HepG2 (cell line): ENCODE data around the gene UBE2Q2. TPM values are rescaled to one million over a fixed set of nuclear protein-coding genes. Genes with fewer than 3 reads are reported as not detected.

Experiments
- ATAC-seq: fragments of 200-7000 bp; cut with Tn5 transposase; 3 replicates; pipeline ENCODE4 v1.9.1; 2020; ENCODE audit warnings: mild to moderate bottlenecking, moderate library complexity
- BruUV-seq: library from RNA; stranded (reverse); fragments of 400-500 nt; replicated peaks from 2 replicates; lab custom pipeline; 2021; lab: Mats Ljungman, UMichigan
- CTCF ChIA-PET: fragments of 300-600 bp; formaldehyde crosslinking; extraction: SDS; loops from one replicate; lab custom pipeline; 2021; ENCODE audit warnings: low total read pairs, inconsistent platforms, low intra/inter-chr PET ratio; lab: Yijun Ruan, JAX
- POLR2A ChIA-PET: fragments of 350-600 bp; sonication (Branson Sonifier 250); formaldehyde crosslinking; loops from one replicate; lab custom pipeline; 2020; ENCODE audit warnings: antibody characterized with exemption, inconsistent platforms; lab: Yijun Ruan, JAX
- DNase-seq: peaks from one replicate; pipeline ENCODE4 v3.0.0-alpha.2; 2015; ENCODE audit warnings: low spot score
- FAIRE-seq: peaks from 3 replicates; lab custom pipeline; 2011; peaks lifted over from hg19 to GRCh38; lab: Jason Lieb, UNC
- H2AFZ ChIP-seq: one replicate; pipeline ENCODE4 v1.6.1; 2011; ENCODE audit warnings: low read length, inconsistent platforms
- H3K27ac ChIP-seq: fragments of 300-600 bp; 3 replicates; pipeline ENCODE4 v1.8.0; 2011; ENCODE audit warnings: mixed run types, mild to moderate bottlenecking, mixed read lengths, low read length, inconsistent platforms; ENCODE audit not compliant: insufficient read depth; ENCODE audit errors: extremely low read length
- H3K27me3 ChIP-seq, 2 experiments: fragments of 200-600 bp in 1 of 2; 2 replicates in 1 of 2; 3 replicates in 1 of 2; pipeline versions ENCODE4 v1.6.0 to v1.8.0; 2011; ENCODE audit warnings: low read length in 2 of 2, mild to moderate bottlenecking in 2 of 2, moderate library complexity in 2 of 2, inconsistent platforms in 1 of 2; ENCODE audit not compliant: insufficient read depth in 2 of 2, control insufficient read depth in 1 of 2
- H3K36me3 ChIP-seq, 2 experiments: fragments of 200-600 bp in 1 of 2; replicated peaks in 1 of 2; 2 replicates in 1 of 2; 3 replicates in 1 of 2; pipeline versions ENCODE4 v1.5.1 to v1.8.0; 2011; ENCODE audit warnings: low read length in 2 of 2, inconsistent platforms in 1 of 2; ENCODE audit not compliant: insufficient read depth in 2 of 2, control insufficient read depth in 1 of 2
- H3K4me1 ChIP-seq: 2 replicates; pipeline ENCODE4 v1.5.1; 2012; ENCODE audit warnings: low read length, inconsistent platforms; ENCODE audit not compliant: insufficient read depth
- H3K4me2 ChIP-seq: 2 replicates; pipeline ENCODE4 v1.6.0; 2011; ENCODE audit warnings: low read depth, low read length, inconsistent platforms
- H3K4me3 ChIP-seq, 3 experiments: fragments of 200-600 bp in 1 of 3; sonication (generic), shearing (Covaris generic) in 1 of 3; replicated peaks in 1 of 3; 2 replicates each; pipeline ENCODE4 v1.5.1; 2011 to 2016; ENCODE audit warnings: low read length in 3 of 3, inconsistent platforms in 2 of 3, low read depth in 2 of 3, mild to moderate bottlenecking in 2 of 3, control low read depth in 1 of 3, mixed read lengths in 1 of 3; ENCODE audit not compliant: insufficient read depth in 1 of 3
- H3K79me2 ChIP-seq: one replicate; pipeline ENCODE4 v1.6.1; 2011; ENCODE audit warnings: low read length, inconsistent platforms; ENCODE audit not compliant: insufficient read depth
- H3K9ac ChIP-seq: 2 replicates; pipeline ENCODE4 v1.6.0; 2011; ENCODE audit warnings: mild to moderate bottlenecking, low read depth, low read length, inconsistent platforms; ENCODE audit not compliant: insufficient read depth
- H3K9me3 ChIP-seq: 2 replicates; pipeline ENCODE4 v1.5.1; 2012; ENCODE audit warnings: mild to moderate bottlenecking, low read length
- H4K20me1 ChIP-seq: 2 replicates; pipeline ENCODE4 v1.6.0; 2011; ENCODE audit warnings: inconsistent platforms, mild to moderate bottlenecking, low read length, moderate library complexity; ENCODE audit not compliant: insufficient read depth
- KDM5A ChIP-seq: fragments of 200-600 bp; sonication (generic); IDR thresholded peaks from 2 replicates; pipeline ENCODE4 v1.7.0; 2018; ENCODE audit warnings: antibody characterized with exemption, mild to moderate bottlenecking, low read length, borderline replicate concordance
- KLF11 ChIP-seq: IDR thresholded peaks from 2 replicates; pipeline ENCODE4 v1.6.1; 2016; ENCODE audit warnings: missing compliant biosample characterization
- MAFK ChIP-seq, 2 experiments: IDR thresholded peaks in 1 of 2; conservative IDR thresholded peaks in 1 of 2; 2 replicates each; pipeline ENCODE4 v1.6.1; 2011; ENCODE audit warnings: improper control_type of control experiment in 2 of 2, low read length in 2 of 2
- RAD21 ChIP-seq: fragments of 450-650 bp; formaldehyde crosslinking; IDR thresholded peaks from 2 replicates; pipeline ENCODE4 v1.5.0; 2020; ENCODE audit warnings: mild to moderate bottlenecking
- SIN3B ChIP-seq: fragments of 150-350 bp; IDR thresholded peaks from 2 replicates; pipeline ENCODE4 v1.6.1; 2014; ENCODE audit warnings: low read length
- ZBTB7B ChIP-seq: sonication (generic); formaldehyde crosslinking; IDR thresholded peaks from 2 replicates; pipeline ENCODE4 v1.4.0; 2020; ENCODE audit warnings: missing genetic modification reagents
- ZNF326 ChIP-seq: sonication (generic); formaldehyde crosslinking; IDR thresholded peaks from 2 replicates; pipeline ENCODE4 v1.4.0; 2020; ENCODE audit warnings: missing genetic modification reagents, borderline replicate concordance
- ZNF550 ChIP-seq: sonication (generic); formaldehyde crosslinking; IDR thresholded peaks from 2 replicates; pipeline ENCODE4 v1.4.0; 2020; ENCODE audit warnings: mild to moderate bottlenecking, missing genetic modification reagents, borderline replicate concordance
- ZNF570 ChIP-seq: sonication (generic); formaldehyde crosslinking; IDR thresholded peaks from 2 replicates; pipeline ENCODE4 v1.4.0; 2020; ENCODE audit warnings: mild to moderate bottlenecking, missing genetic modification reagents, borderline replicate concordance
- WGBS: methylation state at CpG from one replicate; pipeline ENCODE4 v1.1.6; 2017; ENCODE audit warnings: low lambda C conversion rate; 5-methylcytosine and 5-hydroxymethylcytosine counted together
- in situ Hi-C: cut with HindIII; loops from 2 replicates; pipeline ENCODE4 v1.10.0; 2017; ENCODE audit warnings: low pct_unique_long_range_greater_than_20kb; ENCODE audit not compliant: extremely low pct_ligation_motif_present
- intact Hi-C: fragments of 100-400 bp; cut with micrococcal nuclease; formaldehyde crosslinking; loops from one replicate; pipeline ENCODE4 v1.10.0; 2022; ENCODE audit not compliant: unreplicated experiment
- polyA plus RNA-seq, 8 experiments: library from polyadenylated mRNA; depleted of rRNA in 3 of 8; stranded (reverse) in 7 of 8; unstranded in 1 of 8; fragments of >200 nt; fragmentation: Illumina TruSeq in 4 of 8; extraction: Trizol in 4 of 8; gene quantifications; 2 replicates each; pipeline versions ENCODE4 v1.2.1 to v1.2.3, GENCODE V29; 2011 to 2016; ENCODE audit warnings: low read depth in 4 of 8, missing spikeins in 1 of 8, mixed read lengths in 1 of 8; ENCODE audit not compliant: insufficient read depth in 1 of 8
- total RNA-seq, 5 experiments: library from RNA; depleted of rRNA; stranded (reverse); fragments of >200 nt; fragmentation: Illumina TruSeq; extraction: Trizol; gene quantifications; 2 replicates each; pipeline ENCODE4 v1.2.3, GENCODE V29; 2016; ENCODE audit warnings: low read depth in 1 of 5
- TF ChIP-seq, protein P1 (sequence below): sonication (generic); formaldehyde crosslinking; IDR thresholded peaks from 2 replicates; pipeline ENCODE4 v1.4.0; 2020; ENCODE audit warnings: missing genetic modification reagents
- TF ChIP-seq, protein P2 (sequence below): sonication (generic); formaldehyde crosslinking; IDR thresholded peaks from 2 replicates; pipeline ENCODE4 v1.4.0; 2020; ENCODE audit warnings: missing genetic modification reagents

The UBE2Q2 gene
- total and polyA plus RNA-seq, 2 of the 13 experiments (the other 11 are each of a cell fraction or from before 2014, with no cell fraction given): 10.6 to 20.4 TPM

GRCh38 chr15:75866916-75867315 is 23.7 kb downstream of the UBE2Q2 start (continued):
- TF ChIP-seq, protein P1, sequence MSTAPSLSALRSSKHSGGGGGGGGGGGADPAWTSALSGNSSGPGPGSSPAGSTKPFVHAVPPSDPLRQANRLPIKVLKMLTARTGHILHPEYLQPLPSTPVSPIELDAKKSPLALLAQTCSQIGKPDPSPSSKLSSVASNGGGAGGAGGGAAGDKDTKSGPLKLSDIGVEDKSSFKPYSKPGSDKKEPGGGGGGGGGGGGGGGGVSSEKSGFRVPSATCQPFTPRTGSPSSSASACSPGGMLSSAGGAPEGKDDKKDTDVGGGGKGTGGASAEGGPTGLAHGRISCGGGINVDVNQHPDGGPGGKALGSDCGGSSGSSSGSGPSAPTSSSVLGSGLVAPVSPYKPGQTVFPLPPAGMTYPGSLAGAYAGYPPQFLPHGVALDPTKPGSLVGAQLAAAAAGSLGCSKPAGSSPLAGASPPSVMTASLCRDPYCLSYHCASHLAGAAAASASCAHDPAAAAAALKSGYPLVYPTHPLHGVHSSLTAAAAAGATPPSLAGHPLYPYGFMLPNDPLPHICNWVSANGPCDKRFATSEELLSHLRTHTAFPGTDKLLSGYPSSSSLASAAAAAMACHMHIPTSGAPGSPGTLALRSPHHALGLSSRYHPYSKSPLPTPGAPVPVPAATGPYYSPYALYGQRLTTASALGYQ (CRISPR knock-in tag): no peak
- TF ChIP-seq ZNF570: no peak
- TF ChIP-seq, all 625 proteins: peak for 0

DNA sequence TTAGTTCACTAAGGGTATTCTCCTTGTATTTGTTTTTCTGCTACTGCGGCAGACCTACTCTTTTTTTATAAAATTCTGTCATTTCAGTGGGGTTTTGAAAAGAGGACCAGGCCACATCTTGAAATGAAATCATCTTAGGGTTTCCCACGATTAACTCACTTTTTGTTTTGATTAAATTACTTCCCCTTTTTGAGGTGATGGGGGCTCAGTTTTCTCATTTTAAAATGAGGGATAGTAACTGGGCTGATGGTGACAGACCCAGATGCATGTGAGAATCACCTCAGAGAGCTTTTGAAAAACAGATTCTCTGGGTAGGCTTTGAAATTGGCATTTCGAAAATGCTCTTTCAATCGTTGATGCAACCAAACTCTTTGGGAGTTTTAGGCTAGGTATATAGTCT is 24.2 kb downstream of the UBE2Q2 start:
- BruUV-seq: no TSS peak
- in situ Hi-C loops (no loop called here), intact Hi-C loops (no loop called here)
- Histone ChIP-seq H3K9me3 (no peaks in the 10 kb centered on the region), H3K4me1 (peaks cover 5% of the 10 kb centered on the region; the same call in 1 of the 2 replicates), H3K9ac (no peak overlapping the region), H3K36me3 (peaks cover 1 to 25% of the 10 kb centered on the region in 2 experiments; a peak in 4 of 5 replicates), H2AFZ (no peak overlapping the region), H3K79me2 (no peaks in the 10 kb centered on the region), H4K20me1 (no peaks in the 10 kb centered on the region; the same call in 1 of the 2 replicates), H3K4me2 (no peak overlapping the region), H3K27me3 (no peaks in the 10 kb centered on the region; a peak in 1 of 5 replicates), H3K4me3 (no peak overlapping the region), H3K27ac (no peak overlapping the region)
- ChIA-PET POLR2A (no interaction called here), CTCF (no interaction called here)
- TF ChIP-seq SIN3B (no peak), ZNF550 (CRISPR knock-in tag) (no peak), KLF11 (no peak), RAD21 (CRISPR knock-in tag) (no peak), MAFK (conservative IDR thresholded peaks at IDR 0.05 in 1 of 2, IDR thresholded peaks at IDR 0.05 in 1 of 2; ENCODE audit: low read length in 2 of 2) (no peak), ZNF326 (CRISPR knock-in tag) (no peak), KDM5A (no peak), ZBTB7B (CRISPR knock-in tag) (no peak)
- TF ChIP-seq, protein P2, sequence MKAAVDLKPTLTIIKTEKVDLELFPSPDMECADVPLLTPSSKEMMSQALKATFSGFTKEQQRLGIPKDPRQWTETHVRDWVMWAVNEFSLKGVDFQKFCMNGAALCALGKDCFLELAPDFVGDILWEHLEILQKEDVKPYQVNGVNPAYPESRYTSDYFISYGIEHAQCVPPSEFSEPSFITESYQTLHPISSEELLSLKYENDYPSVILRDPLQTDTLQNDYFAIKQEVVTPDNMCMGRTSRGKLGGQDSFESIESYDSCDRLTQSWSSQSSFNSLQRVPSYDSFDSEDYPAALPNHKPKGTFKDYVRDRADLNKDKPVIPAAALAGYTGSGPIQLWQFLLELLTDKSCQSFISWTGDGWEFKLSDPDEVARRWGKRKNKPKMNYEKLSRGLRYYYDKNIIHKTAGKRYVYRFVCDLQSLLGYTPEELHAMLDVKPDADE (CRISPR knock-in tag): no peak
- FAIRE-seq (no peak), ATAC-seq (no peak), DNase-seq (no peak)
- WGBS: 92% methylated on average over 4 of the region's 4 CpGs
